Measurements from ENCODE around the gene RNU4-1. TPM values are rescaled to one million over a fixed set of nuclear protein-coding genes. Genes with fewer than 3 reads are reported as not detected.
"Not testable (repeated sequence)": the region's sequence is repeated elsewhere in the genome, so short reads cannot be mapped to it uniquely, and the experiment has no call there.

RNU4-1 gene
- total and polyA plus RNA-seq, 3 experiments from 2014 or later, result 628 to 678 TPM; not detected in 1

DNA sequence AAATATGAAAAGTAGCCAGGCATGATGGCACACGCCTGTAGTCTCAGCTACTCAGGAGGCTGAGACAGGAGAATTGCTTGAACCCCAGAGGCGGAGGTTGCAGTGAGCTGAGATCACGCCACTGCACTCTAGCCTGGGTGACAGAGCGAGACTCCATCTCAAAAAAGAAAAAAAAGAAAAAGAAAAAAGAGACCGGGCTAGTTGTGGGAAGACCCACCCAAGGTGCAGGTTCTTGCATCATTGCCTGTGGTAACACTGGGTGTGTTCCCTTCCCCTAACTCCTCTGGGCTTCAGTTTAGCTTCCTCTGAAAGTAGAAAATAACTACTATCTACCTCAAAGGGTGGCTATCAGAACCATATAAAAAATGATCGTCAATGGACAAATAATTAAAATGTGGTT, 39.7 kb downstream of the RNU4-1 start:
- DNase-seq, result peak; percentile 22 to 78 (median 76)
- Mint-ChIP-seq H3K4me3 (peak overlapping the region; percentile 70 to 93 (median 83)), H3K27ac (peak overlapping the region; percentile 85 to 98 (median 92)), H3K36me3 (peaks cover 8 to 29% (median 15%) of the 10 kb centered on the region in 3 donors), H3K4me1 (peaks cover 83 to 96% (median 95%) of the 10 kb centered on the region in 3 donors)
- H3K9me3 Mint-ChIP-seq; H3K36me3 ChIP-seq (ENCODE audit: insufficient read depth, low read length); H3K27me3 ChIP-seq (ENCODE audit: insufficient read depth, low read length, poor library complexity, severe bottlenecking); H3K9me3 ChIP-seq (ENCODE audit: low read length); H3K27me3 Mint-ChIP-seq: not testable (repeated sequence)
- ChIA-PET CTCF (interaction anchor here (1.5 to 34.4 kb wide), 4 partner anchors 11 to 28 kb away, joined by 3 to 727 read pairs (median 78); partner anchors contain the start of gene PXN), POLR2A (interaction anchor here (0.8 to 9.5 kb wide), 4 partner anchors 10 to 52 kb away, joined by 3 to 96 read pairs (median 8); partner anchors contain the start of genes PXN, RNU4-2 and RPLP0)
- H3K27ac ChIP-seq (ENCODE audit: low read depth, low read length), result peak overlapping the region; percentile 67
- peaks cover 92% of the 10 kb centered on the region for H3K4me1 ChIP-seq (ENCODE audit: insufficient read depth, low read length)
- peak overlapping the region; percentile 61 for H3K4me3 ChIP-seq (ENCODE audit: low read length)

DNA sequence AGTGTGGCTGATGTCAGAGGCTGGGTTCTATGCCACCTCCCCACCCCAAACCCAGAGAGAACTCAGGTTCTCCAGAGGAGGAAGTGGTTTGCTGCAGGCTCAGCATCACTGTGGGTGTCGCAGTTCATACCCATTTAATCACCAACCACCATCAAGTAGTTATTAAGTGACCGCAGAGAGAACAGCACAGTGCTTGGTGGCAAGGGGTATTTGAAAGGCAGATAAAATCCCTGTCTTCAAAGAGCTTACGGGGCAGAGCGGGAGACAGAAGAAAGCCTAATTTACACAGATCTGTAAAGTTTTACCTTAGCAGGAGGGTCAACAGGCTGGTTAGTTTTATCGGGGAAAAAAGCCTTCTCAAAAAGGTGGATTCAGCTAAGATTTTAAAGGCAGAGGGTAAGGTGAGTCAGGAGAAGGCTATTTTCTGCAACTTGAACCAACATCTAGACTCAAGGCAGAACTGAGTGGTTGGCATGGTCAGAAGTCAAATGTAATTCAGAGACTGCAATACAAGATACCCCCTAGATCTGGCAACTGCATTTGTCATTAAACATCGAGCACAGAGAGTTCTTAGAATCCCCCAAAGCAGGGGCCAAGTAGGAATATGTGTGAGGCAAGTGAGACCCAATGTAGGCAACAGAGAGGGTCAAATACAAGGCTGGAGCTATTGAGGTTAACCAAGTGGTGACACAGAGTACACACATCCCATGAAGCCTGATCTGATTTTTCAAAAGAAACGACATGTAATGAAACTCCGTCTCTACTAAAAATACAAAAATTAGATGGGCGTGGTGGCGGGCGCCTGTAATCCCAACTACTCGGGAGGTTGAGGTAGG, 40.7 kb downstream of the RNU4-1 start:
- ChIA-PET CTCF (interaction anchor here (1.2 to 34.4 kb wide), 5 partner anchors 12 to 51 kb away, joined by 3 to 727 read pairs (median 6); partner anchors contain the start of genes PXN and RPLP0), POLR2A (interaction anchor here (0.6 to 9.5 kb wide), 6 partner anchors 11 to 528 kb away, joined by 4 to 96 read pairs (median 8); partner anchors contain the start of genes PXN, RNU4-2 and RPLP0)
- no peaks in the 10 kb centered on the region for H3K9me3 Mint-ChIP-seq
- Histone ChIP-seq H3K4me3 (ENCODE audit: low read length) (peak overlapping the region; percentile 61), H3K4me1 (ENCODE audit: insufficient read depth, low read length) (peaks cover 92% of the 10 kb centered on the region), H3K27me3 (ENCODE audit: insufficient read depth, low read length, poor library complexity, severe bottlenecking) (no peaks in the 10 kb centered on the region), H3K36me3 (ENCODE audit: insufficient read depth, low read length) (peaks cover 9% of the 10 kb centered on the region), H3K27ac (ENCODE audit: low read depth, low read length) (peak overlapping the region; percentile 67), H3K9me3 (ENCODE audit: low read length) (no peaks in the 10 kb centered on the region)
- H3K27ac Mint-ChIP-seq, result peak overlapping the region; percentile 85 to 98 (median 92)
- H3K4me1 Mint-ChIP-seq, result peaks cover 83 to 96% (median 95%) of the 10 kb centered on the region in 3 donors
- H3K36me3 Mint-ChIP-seq, result peaks cover 8 to 29% (median 15%) of the 10 kb centered on the region in 3 donors
- no peaks in the 10 kb centered on the region for H3K27me3 Mint-ChIP-seq
- peak overlapping the region; percentile 70 to 93 (median 83) for H3K4me3 Mint-ChIP-seq
- peak; percentile 67 to 93 (median 86) for DNase-seq

DNA sequence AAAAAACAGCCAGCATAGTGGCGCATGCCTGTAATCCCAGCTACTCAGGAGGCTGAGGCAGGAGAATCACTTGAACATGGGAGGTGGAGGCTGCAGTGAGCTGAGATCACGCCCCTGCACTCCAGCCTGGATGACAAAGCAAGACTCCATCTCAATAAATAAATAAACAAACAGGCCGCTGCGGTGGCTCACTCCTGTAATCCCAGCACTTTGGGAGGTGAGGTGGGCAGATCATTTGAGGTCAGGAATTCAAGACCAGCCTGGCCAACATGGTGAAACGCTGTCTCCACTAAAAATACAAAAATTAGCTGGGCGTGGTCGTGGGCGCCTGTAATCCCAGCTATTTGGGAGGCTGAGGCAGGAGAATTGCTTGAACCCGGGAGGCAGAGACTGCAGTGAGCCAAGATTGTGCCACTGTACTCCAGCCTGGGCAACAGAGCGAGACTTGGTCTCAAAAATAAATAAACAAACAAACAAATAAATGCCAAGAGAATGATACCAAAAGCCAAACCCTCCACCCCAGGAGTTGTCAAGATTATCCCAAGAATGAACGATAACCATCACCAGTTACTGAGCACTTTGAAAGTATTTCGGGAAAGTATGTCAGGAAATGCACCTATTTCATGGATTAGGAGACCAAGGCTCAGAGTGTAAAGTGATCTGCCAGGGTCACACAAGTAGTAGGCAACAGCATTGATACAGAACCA, 41.5 kb downstream of the RNU4-1 start:
- H3K4me3 ChIP-seq (ENCODE audit: low read length); H3K27ac ChIP-seq (ENCODE audit: low read depth, low read length); H3K27me3 Mint-ChIP-seq; H3K9me3 Mint-ChIP-seq; H3K9me3 ChIP-seq (ENCODE audit: low read length); DNase-seq; H3K36me3 ChIP-seq (ENCODE audit: insufficient read depth, low read length); H3K27me3 ChIP-seq (ENCODE audit: insufficient read depth, low read length, poor library complexity, severe bottlenecking): not testable (repeated sequence)
- peaks cover 92% of the 10 kb centered on the region for H3K4me1 ChIP-seq (ENCODE audit: insufficient read depth, low read length)
- ChIA-PET CTCF (interaction anchor here (1.2 to 34.4 kb wide), 5 partner anchors 11 to 50 kb away, joined by 3 to 727 read pairs (median 6); partner anchors contain the start of genes PXN and RPLP0), POLR2A (interaction anchor here (0.9 to 9.5 kb wide), 8 partner anchors 12 to 51 kb away, joined by 4 to 96 read pairs (median 8); partner anchors contain the start of genes PXN, RNU4-2 and RPLP0)
- H3K36me3 Mint-ChIP-seq, result peaks cover 8 to 27% (median 15%) of the 10 kb centered on the region in 3 donors
- peaks cover 81 to 93% (median 92%) of the 10 kb centered on the region in 3 donors for H3K4me1 Mint-ChIP-seq
- H3K27ac Mint-ChIP-seq, result peak overlapping the region; percentile 85 to 98 (median 92)
- H3K4me3 Mint-ChIP-seq, result peak overlapping the region; percentile 70 to 93 (median 83)

DNA sequence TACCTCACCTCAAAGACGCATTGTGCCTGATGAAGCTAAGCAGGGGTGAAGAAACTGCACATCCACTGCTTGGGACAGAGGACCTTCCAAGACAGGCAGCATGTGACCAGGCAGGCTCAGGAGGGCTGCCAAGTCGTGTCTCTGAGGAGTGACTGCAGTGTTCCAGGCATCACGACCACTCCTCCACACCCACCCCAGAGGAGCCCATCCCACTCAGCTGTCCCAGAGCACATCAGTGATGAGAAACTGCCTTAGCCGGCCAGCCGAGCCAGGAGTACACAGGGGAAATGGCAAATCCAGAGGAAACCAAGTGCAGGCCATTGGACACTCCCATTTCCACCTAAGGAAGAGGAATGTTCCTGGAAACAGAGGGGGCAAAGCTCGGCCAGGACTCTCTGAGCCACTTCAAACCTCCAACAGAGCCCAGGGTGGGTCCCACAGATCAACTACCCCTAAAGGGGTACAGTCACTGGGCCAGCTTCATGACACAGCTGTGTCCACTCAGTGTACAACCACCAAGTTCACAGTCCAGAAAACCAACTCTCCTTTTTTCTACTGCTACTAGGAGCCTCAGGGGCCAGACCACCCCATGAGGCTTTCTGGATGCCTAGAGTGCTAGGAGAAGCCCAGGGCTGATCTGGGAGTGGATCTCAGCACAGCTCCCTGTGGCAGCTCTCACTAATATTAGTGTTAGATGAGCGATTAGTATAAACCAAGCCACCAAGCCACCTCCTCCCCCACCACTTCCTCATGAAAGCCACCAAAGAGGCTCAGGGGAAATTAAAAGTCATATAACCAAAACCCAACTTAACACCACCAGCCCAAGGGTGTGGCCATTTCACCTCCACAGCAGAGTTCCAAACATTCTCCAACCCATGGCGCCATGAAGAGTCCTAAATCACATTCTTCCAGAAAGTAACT, 42.9 kb downstream of the RNU4-1 start:
- Mint-ChIP-seq H3K27me3 (no peaks in the 10 kb centered on the region), H3K4me1 (peaks cover 77 to 91% (median 89%) of the 10 kb centered on the region in 3 donors), H3K4me3 (peak overlapping the region; percentile 49 to 93 (median 80)), H3K9me3 (no peaks in the 10 kb centered on the region), H3K36me3 (peaks cover 7 to 22% (median 17%) of the 10 kb centered on the region in 3 donors), H3K27ac (peak overlapping the region; percentile 80 to 97 (median 95))
- Histone ChIP-seq H3K27ac (ENCODE audit: low read depth, low read length) (peak overlapping the region; percentile 41), H3K9me3 (ENCODE audit: low read length) (no peaks in the 10 kb centered on the region), H3K27me3 (ENCODE audit: insufficient read depth, low read length, poor library complexity, severe bottlenecking) (no peaks in the 10 kb centered on the region), H3K4me3 (ENCODE audit: low read length) (peak overlapping the region; percentile 56), H3K36me3 (ENCODE audit: insufficient read depth, low read length) (peaks cover 7% of the 10 kb centered on the region), H3K4me1 (ENCODE audit: insufficient read depth, low read length) (peaks cover 85% of the 10 kb centered on the region)
- ChIA-PET CTCF (interaction anchor here (1.1 to 34.4 kb wide), 7 partner anchors 10 to 49 kb away, joined by 3 to 727 read pairs (median 9); partner anchors contain the start of genes PXN, RNU4-1 and RPLP0), POLR2A (interaction anchor here (0.6 to 9.5 kb wide), 9 partner anchors 9 to 84 kb away, joined by 3 to 96 read pairs (median 8); partner anchors contain the start of genes PXN, RNU4-2 and RPLP0)
- DNase-seq, result peak in 4 of 5 donors; percentile 29 to 69 (median 48)

DNA sequence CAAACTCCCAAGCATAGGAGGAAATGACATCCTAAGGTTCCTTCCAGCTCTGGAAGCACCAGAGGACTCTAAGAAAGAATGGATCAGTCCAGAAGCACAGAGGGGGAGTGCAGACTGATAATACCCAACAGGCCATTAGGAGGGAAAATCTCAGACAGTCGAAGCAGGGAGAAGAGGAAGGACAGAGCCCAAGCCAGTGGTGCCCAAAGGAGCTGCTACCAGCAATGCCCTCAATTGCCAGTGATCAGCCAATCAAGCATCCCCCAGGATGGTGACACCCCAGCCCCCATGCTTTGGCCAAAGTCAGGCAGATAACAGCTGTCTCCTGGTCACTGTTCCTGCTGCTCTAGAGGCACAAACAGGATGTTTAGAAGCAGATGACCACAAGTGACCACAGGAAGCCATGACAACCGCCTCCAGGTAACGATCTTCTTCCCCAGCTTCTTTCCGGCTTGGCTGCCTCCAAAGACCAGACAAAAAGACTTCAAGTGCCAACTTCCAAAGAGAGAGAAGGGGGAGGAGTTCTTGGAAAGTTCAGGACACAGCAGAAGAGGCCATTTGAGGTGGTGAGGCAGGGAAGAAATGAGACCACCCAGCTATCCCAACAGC, 43.7 kb downstream of the RNU4-1 start:
- Mint-ChIP-seq H3K4me3 (peak overlapping the region; percentile 75 to 93 (median 79)), H3K36me3 (peaks cover 0 to 20% (median 15%) of the 10 kb centered on the region in 3 donors)

DNA sequence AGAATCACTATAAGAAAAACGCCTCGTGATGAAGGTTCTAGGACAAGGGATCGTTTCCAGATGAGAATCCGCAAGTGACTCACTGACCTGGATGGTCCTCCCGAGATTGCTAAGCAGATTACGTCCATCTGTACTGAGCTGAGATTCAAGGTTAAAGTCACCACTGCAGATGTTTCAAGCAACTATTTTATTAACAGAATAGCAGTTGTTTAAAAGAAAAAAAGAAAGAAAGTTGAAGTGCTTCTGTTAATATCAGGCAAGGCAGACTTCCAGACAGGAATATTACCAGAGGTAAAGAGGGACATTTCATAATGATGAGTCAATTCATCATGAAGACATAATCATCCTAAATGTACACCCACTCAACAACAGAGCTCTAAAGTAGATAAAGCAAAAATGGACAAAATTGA, 45.4 kb downstream of the RNU4-1 start:
- Histone ChIP-seq H3K9me3 (ENCODE audit: low read length) (no peaks in the 10 kb centered on the region), H3K4me3 (ENCODE audit: low read length) (peak overlapping the region; percentile 14), H3K36me3 (ENCODE audit: insufficient read depth, low read length) (peaks cover 3% of the 10 kb centered on the region), H3K4me1 (ENCODE audit: insufficient read depth, low read length) (peaks cover 79% of the 10 kb centered on the region), H3K27ac (ENCODE audit: low read depth, low read length) (no peak overlapping the region), H3K27me3 (ENCODE audit: insufficient read depth, low read length, poor library complexity, severe bottlenecking) (no peaks in the 10 kb centered on the region)
- Mint-ChIP-seq H3K36me3 (peaks cover 0 to 24% (median 14%) of the 10 kb centered on the region in 3 donors), H3K9me3 (no peaks in the 10 kb centered on the region), H3K4me3 (peak overlapping the region; percentile 6 to 80 (median 36)), H3K4me1 (peaks cover 73 to 85% (median 84%) of the 10 kb centered on the region in 3 donors), H3K27me3 (no peaks in the 10 kb centered on the region), H3K27ac (peak overlapping the region in 7 of 8 donors; percentile 37 to 90 (median 70))
- ChIA-PET POLR2A (interaction anchor here (0.5 to 9.5 kb wide), 3 partner anchors 8 to 631 kb away, joined by 4 to 96 read pairs (median 11); partner anchors contain the start of gene PXN), CTCF (interaction anchor here (0.6 to 34.4 kb wide), 4 partner anchors 8 to 245 kb away, joined by 3 to 727 read pairs (median 78); partner anchors contain the start of gene PXN)
- DNase-seq, result no peak

More for the DNA sequence above, 43.7 kb downstream of the RNU4-1 start:
- H3K4me1 ChIP-seq (ENCODE audit: insufficient read depth, low read length), result peaks cover 81% of the 10 kb centered on the region
- peak overlapping the region; percentile 41 for H3K27ac ChIP-seq (ENCODE audit: low read depth, low read length)
- H3K36me3 ChIP-seq (ENCODE audit: insufficient read depth, low read length), result peaks cover 3% of the 10 kb centered on the region
- no peaks in the 10 kb centered on the region for H3K9me3 Mint-ChIP-seq
- peaks cover 74 to 88% (median 86%) of the 10 kb centered on the region in 3 donors for H3K4me1 Mint-ChIP-seq
- peak overlapping the region; percentile 56 for H3K4me3 ChIP-seq (ENCODE audit: low read length)
- DNase-seq, result no peak
- H3K27me3 Mint-ChIP-seq, result no peaks in the 10 kb centered on the region
- ChIA-PET POLR2A (interaction anchor here (0.6 to 9.5 kb wide), 6 partner anchors 8 to 83 kb away, joined by 3 to 96 read pairs (median 10); partner anchors contain the start of gene PXN), CTCF (interaction anchor here (0.6 to 34.4 kb wide), 8 partner anchors 10 to 51 kb away, joined by 3 to 727 read pairs (median 7); partner anchors contain the start of genes PXN, RNU4-1 and RPLP0)
- no peaks in the 10 kb centered on the region for H3K9me3 ChIP-seq (ENCODE audit: low read length)
- H3K27ac Mint-ChIP-seq, result peak overlapping the region; percentile 74 to 97 (median 85)
- H3K27me3 ChIP-seq (ENCODE audit: insufficient read depth, low read length, poor library complexity, severe bottlenecking), result no peaks in the 10 kb centered on the region

Measured in CD8-positive, alpha-beta memory T cell (primary cell).